ENCODE data around the gene RPL7A.

- TF ChIP-seq POLR2AphosphoS5 (IDR thresholded peaks at IDR 0.05) = no peak
- no peak for TF ChIP-seq CTCF (IDR thresholded peaks at IDR 0.05)
These were observed 3.9 kb upstream of the RPL7A start for GRCh38 chr9:133344071-133344470.
